Measurements from ENCODE around the gene ATP6V0A1. TPM values are rescaled to one million over a fixed set of nuclear protein-coding genes. Genes with fewer than 3 reads are reported as not detected.

The ATP6V0A1 gene
- total RNA-seq, 1 experiment from 2014 or later, result 82.8 TPM

GRCh38 chr17:42563143-42563509, 104.4 kb downstream of the ATP6V0A1 start:
- H3K27ac Mint-ChIP-seq (ENCODE audit: unreplicated experiment), result peak overlapping the region; percentile 93
- Histone ChIP-seq H3K27me3 (replicated peaks; ENCODE audit: control insufficient read depth, insufficient read depth, low read length) (no peaks in the 10 kb centered on the region), H3K36me3 (ENCODE audit: control insufficient read depth, insufficient read depth, low read length) (peaks cover 4% of the 10 kb centered on the region; the same call in 1 of the 2 replicates), H3K9me3 (no peaks in the 10 kb centered on the region), H3K4me1 (peaks cover 13% of the 10 kb centered on the region), H3K4me3 (ENCODE audit: low read depth, low read length) (peak overlapping the region; percentile 78)
- TF ChIP-seq CTCF (IDR thresholded peaks at IDR 0.05; ENCODE audit: insufficient read depth in 1 of 2, low read depth in 1 of 2, low read length in 1 of 2, severe bottlenecking in 1 of 2, unreplicated experiment in 1 of 2), result no peak
- intact Hi-C loops (cut with micrococcal nuclease; ENCODE audit: unreplicated experiment), result no loop called here
- peaks cover 72% of the 10 kb centered on the region for H3K36me3 Mint-ChIP-seq (ENCODE audit: insufficient read depth, unreplicated experiment)
- no TSS peak for BruUV-seq (replicated peaks)
- peak overlapping the region; percentile 77 for H3K4me3 Mint-ChIP-seq (ENCODE audit: unreplicated experiment)
- DNase-seq, result no peak
- ChIA-PET POLR2A (interaction anchor here (0.6 kb wide), 1 partner anchor 27 kb away, joined by 3 read pairs; the partner anchor contains the start of gene NAGLU), CTCF (no interaction called here)
- no peaks in the 10 kb centered on the region for H3K9me3 Mint-ChIP-seq (ENCODE audit: unreplicated experiment)
- no peaks in the 10 kb centered on the region for H3K27me3 Mint-ChIP-seq (ENCODE audit: insufficient read depth, unreplicated experiment)
- H3K4me1 Mint-ChIP-seq (ENCODE audit: low read depth, unreplicated experiment), result peaks cover 21% of the 10 kb centered on the region

- Mint-ChIP-seq H3K4me1 (ENCODE audit: low read depth, unreplicated experiment) (peaks cover 21% of the 10 kb centered on the region), H3K9me3 (ENCODE audit: unreplicated experiment) (no peaks in the 10 kb centered on the region), H3K27ac (ENCODE audit: unreplicated experiment) (peak overlapping the region; percentile 93), H3K4me3 (ENCODE audit: unreplicated experiment) (peak overlapping the region; percentile 69), H3K36me3 (ENCODE audit: insufficient read depth, unreplicated experiment) (peaks cover 74% of the 10 kb centered on the region), H3K27me3 (ENCODE audit: insufficient read depth, unreplicated experiment) (no peaks in the 10 kb centered on the region)
- no peak overlapping the region for H3K4me3 ChIP-seq (ENCODE audit: low read depth, low read length)
- H3K27me3 ChIP-seq (replicated peaks; ENCODE audit: control insufficient read depth, insufficient read depth, low read length), result no peaks in the 10 kb centered on the region
- intact Hi-C loops (cut with micrococcal nuclease; ENCODE audit: unreplicated experiment), result no loop called here
- H3K36me3 ChIP-seq (ENCODE audit: control insufficient read depth, insufficient read depth, low read length), result peaks cover 6% of the 10 kb centered on the region
- BruUV-seq (replicated peaks), result no TSS peak
- ChIA-PET POLR2A (interaction anchor here (0.6 kb wide), 1 partner anchor 28 kb away, joined by 3 read pairs; the partner anchor contains the start of gene NAGLU), CTCF (no interaction called here)
- no peak for DNase-seq
- no peaks in the 10 kb centered on the region for H3K9me3 ChIP-seq
- no peak for TF ChIP-seq CTCF (IDR thresholded peaks at IDR 0.05; ENCODE audit: insufficient read depth in 1 of 2, low read depth in 1 of 2, low read length in 1 of 2, severe bottlenecking in 1 of 2, unreplicated experiment in 1 of 2)
- peaks cover 13% of the 10 kb centered on the region for H3K4me1 ChIP-seq
Measured at GRCh38 chr17:42563543-42563942, 104.9 kb downstream of the ATP6V0A1 start.

GRCh38 chr17:42563950-42564349, 105.3 kb downstream of the ATP6V0A1 start:
- H3K36me3 ChIP-seq (ENCODE audit: control insufficient read depth, insufficient read depth, low read length), result peaks cover 7% of the 10 kb centered on the region
- no peaks in the 10 kb centered on the region for H3K27me3 ChIP-seq (replicated peaks; ENCODE audit: control insufficient read depth, insufficient read depth, low read length)
- Mint-ChIP-seq H3K27me3 (ENCODE audit: insufficient read depth, unreplicated experiment) (no peaks in the 10 kb centered on the region), H3K9me3 (ENCODE audit: unreplicated experiment) (no peaks in the 10 kb centered on the region), H3K4me3 (ENCODE audit: unreplicated experiment) (peak overlapping the region; percentile 69), H3K27ac (ENCODE audit: unreplicated experiment) (peak overlapping the region; percentile 93), H3K4me1 (ENCODE audit: low read depth, unreplicated experiment) (peaks cover 21% of the 10 kb centered on the region), H3K36me3 (ENCODE audit: insufficient read depth, unreplicated experiment) (peaks cover 78% of the 10 kb centered on the region)
- BruUV-seq (replicated peaks), result no TSS peak
- ChIA-PET CTCF (no interaction called here), POLR2A (no interaction called here)
- H3K9me3 ChIP-seq, result no peaks in the 10 kb centered on the region
- no peak for DNase-seq
- H3K4me3 ChIP-seq (ENCODE audit: low read depth, low read length), result no peak overlapping the region
- H3K4me1 ChIP-seq, result peaks cover 13% of the 10 kb centered on the region
- intact Hi-C loops (cut with micrococcal nuclease; ENCODE audit: unreplicated experiment), result no loop called here
- TF ChIP-seq CTCF (IDR thresholded peaks at IDR 0.05; ENCODE audit: insufficient read depth in 1 of 2, low read depth in 1 of 2, low read length in 1 of 2, severe bottlenecking in 1 of 2, unreplicated experiment in 1 of 2), result no peak
